Measurements from ENCODE around the gene SORCS2. TPM values are rescaled to one million over a fixed set of nuclear protein-coding genes. Genes with fewer than 3 reads are reported as not detected.

The SORCS2 gene
- total RNA-seq, 2 experiments from 2014 or later: not detected

- H3K27ac Mint-ChIP-seq: no peak overlapping the region
- peaks cover 2% of the 10 kb centered on the region for H3K9me3 Mint-ChIP-seq
- H3K27me3 Mint-ChIP-seq: no peaks in the 10 kb centered on the region
- H3K36me3 Mint-ChIP-seq: no peaks in the 10 kb centered on the region
- DNase-seq: no peak
- H3K4me3 Mint-ChIP-seq: no peak overlapping the region
- no peaks in the 10 kb centered on the region for H3K4me1 Mint-ChIP-seq
Observed at GRCh38 chr4:7536876-7537275, 344.5 kb downstream of the SORCS2 start.

DNA sequence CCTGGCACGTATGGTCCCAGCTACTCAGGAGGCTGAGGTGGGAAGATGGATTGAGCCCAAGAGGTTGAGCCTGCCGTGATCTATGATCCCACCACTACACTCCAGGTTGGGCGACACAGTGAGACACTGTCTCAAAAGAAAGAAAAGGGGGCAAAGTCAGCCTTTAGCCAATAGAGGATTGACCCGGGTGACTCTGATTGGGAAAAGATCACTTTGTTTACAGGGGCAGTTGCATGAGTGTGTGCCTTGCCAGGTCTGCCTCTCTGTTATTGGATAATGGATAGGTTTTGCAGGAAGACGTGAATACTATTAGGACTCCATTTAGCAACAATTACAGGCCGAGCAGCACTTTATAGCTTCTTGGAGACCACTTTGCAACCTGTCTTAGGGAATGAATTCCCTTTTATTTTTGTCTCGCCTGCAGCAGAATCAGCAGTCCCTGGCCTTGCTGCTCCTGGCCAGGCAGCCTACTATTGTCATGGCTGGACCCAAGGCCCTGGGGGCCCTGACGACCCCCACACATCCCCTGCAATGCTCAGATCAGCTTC is 345.6 kb downstream of the SORCS2 start:
- Mint-ChIP-seq H3K4me1 (no peaks in the 10 kb centered on the region), H3K36me3 (no peaks in the 10 kb centered on the region), H3K27ac (no peak overlapping the region), H3K4me3 (no peak overlapping the region), H3K27me3 (no peaks in the 10 kb centered on the region), H3K9me3 (peaks cover 2% of the 10 kb centered on the region)
- no peak for DNase-seq

DNA sequence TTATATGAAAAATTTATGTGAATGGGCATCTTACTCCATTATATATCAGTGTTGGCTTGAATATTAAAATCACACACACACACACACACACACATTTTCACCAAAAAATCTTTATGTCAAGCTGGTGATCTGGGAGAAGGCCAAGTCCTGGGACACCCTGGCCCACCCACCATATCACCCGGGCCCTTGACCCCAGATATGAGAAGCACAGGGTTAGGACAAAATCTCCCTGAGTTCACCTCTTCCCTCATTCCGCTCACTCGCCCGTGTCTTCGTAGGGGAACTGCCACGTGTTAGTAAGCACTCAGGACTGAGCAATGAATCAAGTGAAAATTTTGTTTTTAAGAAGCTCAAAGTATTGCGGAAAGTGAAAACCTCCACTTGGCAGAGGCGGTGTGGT is 346.2 kb downstream of the SORCS2 start:
- H3K27ac Mint-ChIP-seq: no peak overlapping the region
- H3K9me3 Mint-ChIP-seq: peaks cover 2% of the 10 kb centered on the region
- no peak for DNase-seq
- no peaks in the 10 kb centered on the region for H3K27me3 Mint-ChIP-seq
- no peaks in the 10 kb centered on the region for H3K4me1 Mint-ChIP-seq
- no peaks in the 10 kb centered on the region for H3K36me3 Mint-ChIP-seq
- H3K4me3 Mint-ChIP-seq: no peak overlapping the region

DNA sequence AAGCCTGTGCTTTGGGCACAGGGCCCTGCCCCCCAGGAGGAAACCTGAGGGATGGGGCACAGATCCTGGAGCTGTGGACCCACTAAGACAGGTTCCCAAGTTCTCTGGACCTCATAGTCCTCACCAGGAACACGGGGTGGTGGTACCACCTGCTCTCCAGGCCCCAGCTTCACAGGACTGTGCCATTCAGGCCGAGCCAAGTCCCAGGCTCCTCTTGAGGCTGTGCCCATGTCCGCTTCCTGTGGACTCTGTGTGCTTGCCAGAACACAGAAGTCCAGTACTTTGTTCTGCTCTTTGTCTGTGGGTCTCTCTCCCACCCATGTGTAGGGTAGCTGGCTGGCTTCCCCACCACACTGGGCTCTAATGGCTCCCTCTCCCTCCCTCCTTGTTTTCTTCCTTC is 346.8 kb downstream of the SORCS2 start:
- Mint-ChIP-seq H3K4me1 (no peaks in the 10 kb centered on the region), H3K9me3 (peaks cover 2% of the 10 kb centered on the region), H3K27me3 (no peaks in the 10 kb centered on the region), H3K36me3 (no peaks in the 10 kb centered on the region), H3K27ac (no peak overlapping the region), H3K4me3 (no peak overlapping the region)
- DNase-seq: no peak

DNA sequence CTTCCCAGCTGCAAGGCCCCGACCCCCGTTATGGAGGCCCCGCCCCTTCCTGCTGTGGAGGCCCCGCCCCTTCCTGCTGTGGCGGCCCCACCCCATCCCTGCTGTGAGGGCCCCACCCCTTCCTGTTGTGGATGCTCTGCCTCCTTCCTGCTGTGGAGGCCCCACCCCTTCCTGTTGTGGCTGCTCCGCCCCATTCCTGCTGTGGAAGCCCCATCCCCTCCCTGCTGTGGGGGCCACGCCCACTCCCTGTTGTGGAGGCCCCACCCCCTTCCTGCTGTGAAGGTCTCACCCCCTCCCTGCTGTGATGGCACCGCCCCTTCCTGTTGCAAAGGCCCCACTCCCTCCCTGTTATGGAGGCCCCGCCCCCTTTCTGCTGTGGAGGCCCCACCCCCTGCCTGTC is 347.3 kb downstream of the SORCS2 start:
- H3K27ac Mint-ChIP-seq: no peak overlapping the region
- no peak overlapping the region for H3K4me3 Mint-ChIP-seq
- peak; percentile 57 for DNase-seq
- no peaks in the 10 kb centered on the region for H3K4me1 Mint-ChIP-seq
- no peaks in the 10 kb centered on the region for H3K36me3 Mint-ChIP-seq
- H3K9me3 Mint-ChIP-seq: peaks cover 2% of the 10 kb centered on the region
- H3K27me3 Mint-ChIP-seq: no peaks in the 10 kb centered on the region

GRCh38 chr4:7540206-7540605 is 347.9 kb downstream of the SORCS2 start:
- H3K27ac Mint-ChIP-seq: no peak overlapping the region

GRCh38 chr4:7540654-7541413 is 348.5 kb downstream of the SORCS2 start:
- Mint-ChIP-seq H3K27ac (no peak overlapping the region), H3K4me3 (no peak overlapping the region), H3K9me3 (peaks cover 2% of the 10 kb centered on the region), H3K27me3 (no peaks in the 10 kb centered on the region), H3K36me3 (no peaks in the 10 kb centered on the region), H3K4me1 (no peaks in the 10 kb centered on the region)
- DNase-seq: no peak

More at GRCh38 chr4:7540206-7540605, 347.9 kb downstream of the SORCS2 start:
- H3K4me1 Mint-ChIP-seq: no peaks in the 10 kb centered on the region
- DNase-seq: no peak
- no peaks in the 10 kb centered on the region for H3K36me3 Mint-ChIP-seq
- no peaks in the 10 kb centered on the region for H3K27me3 Mint-ChIP-seq
- no peak overlapping the region for H3K4me3 Mint-ChIP-seq
- peaks cover 2% of the 10 kb centered on the region for H3K9me3 Mint-ChIP-seq

- Mint-ChIP-seq H3K27me3 (no peaks in the 10 kb centered on the region), H3K9me3 (peaks cover 2% of the 10 kb centered on the region), H3K4me1 (no peaks in the 10 kb centered on the region), H3K27ac (no peak overlapping the region), H3K4me3 (no peak overlapping the region), H3K36me3 (no peaks in the 10 kb centered on the region)
- no peak for DNase-seq
Observed at GRCh38 chr4:7541414-7541810, 349.1 kb downstream of the SORCS2 start.

DNA sequence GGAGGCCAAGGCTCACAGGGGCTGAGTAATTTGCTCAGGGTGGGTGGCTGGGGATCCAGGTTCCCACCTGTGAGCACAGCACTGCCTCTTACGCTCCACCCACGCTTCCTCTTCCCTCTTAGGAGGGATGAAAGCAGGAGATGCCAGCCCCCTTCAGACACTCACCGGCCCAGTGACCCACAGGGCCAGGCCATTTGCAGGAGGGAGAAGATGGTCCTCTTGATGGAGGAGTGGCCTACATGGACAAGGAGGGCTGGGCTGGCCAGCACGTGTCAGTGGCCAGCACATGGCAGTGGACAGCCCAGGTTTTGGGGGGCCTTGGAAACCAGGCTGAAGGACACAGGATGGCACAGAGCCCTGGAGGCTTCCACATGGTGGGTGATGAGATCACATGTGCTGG is 350.4 kb downstream of the SORCS2 start:
- DNase-seq: no peak
- Mint-ChIP-seq H3K36me3 (no peaks in the 10 kb centered on the region), H3K4me3 (no peak overlapping the region), H3K27ac (no peak overlapping the region), H3K27me3 (no peaks in the 10 kb centered on the region), H3K9me3 (peaks cover 2% of the 10 kb centered on the region), H3K4me1 (no peaks in the 10 kb centered on the region)

- Mint-ChIP-seq H3K4me3 (no peak overlapping the region), H3K27me3 (no peaks in the 10 kb centered on the region)
Observed at GRCh38 chr4:7546152-7546808, 353.9 kb downstream of the SORCS2 start.

GRCh38 chr4:7546809-7547367 is 354.6 kb downstream of the SORCS2 start:
- Mint-ChIP-seq H3K27ac (no peak overlapping the region), H3K4me3 (no peak overlapping the region), H3K4me1 (no peaks in the 10 kb centered on the region), H3K36me3 (no peaks in the 10 kb centered on the region), H3K27me3 (no peaks in the 10 kb centered on the region), H3K9me3 (no peaks in the 10 kb centered on the region)
- DNase-seq: no peak

More at GRCh38 chr4:7546152-7546808, 353.9 kb downstream of the SORCS2 start:
- no peaks in the 10 kb centered on the region for H3K9me3 Mint-ChIP-seq
- no peaks in the 10 kb centered on the region for H3K4me1 Mint-ChIP-seq
- H3K27ac Mint-ChIP-seq: no peak overlapping the region
- no peak for DNase-seq
- no peaks in the 10 kb centered on the region for H3K36me3 Mint-ChIP-seq

GRCh38 chr4:7547368-7548040 is 355.2 kb downstream of the SORCS2 start:
- Mint-ChIP-seq H3K9me3 (peaks cover under 1% of the 10 kb centered on the region), H3K36me3 (no peaks in the 10 kb centered on the region), H3K4me3 (no peak overlapping the region), H3K27ac (no peak overlapping the region), H3K4me1 (no peaks in the 10 kb centered on the region), H3K27me3 (no peaks in the 10 kb centered on the region)
- no peak for DNase-seq

DNA sequence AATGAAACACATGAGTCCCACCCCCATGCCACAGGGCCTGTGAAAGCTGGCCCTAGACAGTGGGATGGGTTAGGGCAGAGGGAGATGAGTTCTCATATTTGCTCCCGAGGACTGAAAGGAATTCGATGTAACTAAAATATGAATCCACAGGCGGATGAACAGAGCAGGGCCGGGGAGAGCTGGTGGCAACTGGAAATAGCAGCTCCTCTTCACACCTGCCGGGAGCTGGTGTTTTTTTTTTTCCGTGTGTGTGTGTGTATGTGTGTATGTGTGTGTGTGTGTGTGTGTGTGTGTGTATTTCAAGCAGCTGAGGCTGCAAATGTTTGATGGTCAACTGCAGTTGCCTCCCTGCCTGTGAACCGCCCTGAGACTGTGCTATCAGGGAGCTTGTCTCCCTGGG is 357.5 kb downstream of the SORCS2 start:
- H3K9me3 Mint-ChIP-seq: peaks cover 16% of the 10 kb centered on the region
- no peak overlapping the region for H3K4me3 Mint-ChIP-seq
- H3K27ac Mint-ChIP-seq: no peak overlapping the region
- H3K4me1 Mint-ChIP-seq: no peaks in the 10 kb centered on the region
- no peak for DNase-seq
- H3K36me3 Mint-ChIP-seq: peaks cover 3% of the 10 kb centered on the region
- no peaks in the 10 kb centered on the region for H3K27me3 Mint-ChIP-seq

GRCh38 chr4:7552466-7552865 is 360.1 kb downstream of the SORCS2 start:
- no peak overlapping the region for H3K27ac Mint-ChIP-seq
- no peaks in the 10 kb centered on the region for H3K27me3 Mint-ChIP-seq
- H3K4me3 Mint-ChIP-seq: no peak overlapping the region
- H3K4me1 Mint-ChIP-seq: no peaks in the 10 kb centered on the region
- H3K36me3 Mint-ChIP-seq: peaks cover 3% of the 10 kb centered on the region
- DNase-seq: no peak
- peaks cover 23% of the 10 kb centered on the region for H3K9me3 Mint-ChIP-seq

- Mint-ChIP-seq H3K36me3 (peaks cover 3% of the 10 kb centered on the region), H3K9me3 (peaks cover 23% of the 10 kb centered on the region), H3K4me3 (no peak overlapping the region)
Observed at GRCh38 chr4:7553280-7553679, 360.9 kb downstream of the SORCS2 start.

More at GRCh38 chr4:7553280-7553679, 360.9 kb downstream of the SORCS2 start:
- Mint-ChIP-seq H3K4me1 (no peaks in the 10 kb centered on the region), H3K27me3 (no peaks in the 10 kb centered on the region), H3K27ac (no peak overlapping the region)
- DNase-seq: no peak

Measured in activated naive CD8-positive, alpha-beta T cell treated with anti-CD3 and anti-CD28 coated beads for 36 hours (primary cell).